Type B pancreatic cell (in vitro differentiated cells): ENCODE data around the gene NEK2. TPM values are rescaled to one million over a fixed set of nuclear protein-coding genes. Genes with fewer than 3 reads are reported as not detected.
"Not testable (repeated sequence)": the region's sequence is repeated elsewhere in the genome, so short reads cannot be mapped to it uniquely, and the experiment has no call there.

Experiments
- DNase-seq: peaks from one replicate; pipeline ENCODE4 v3.0.0; 2021; ENCODE audit warnings: mixed read lengths; ENCODE audit not compliant: unreplicated experiment; ENCODE audit errors: extremely low spot score
- H3K27ac Mint-ChIP-seq: 2 replicates; pipeline ENCODE4 v1.8.0; 2021; ENCODE audit warnings: mild to moderate bottlenecking, mixed read lengths
- H3K27me3 Mint-ChIP-seq: 2 replicates; pipeline ENCODE4 v1.8.0; 2021; ENCODE audit warnings: mixed read lengths
- H3K36me3 Mint-ChIP-seq: 2 replicates; pipeline ENCODE4 v1.8.0; 2021; ENCODE audit warnings: mixed read lengths
- H3K4me1 Mint-ChIP-seq: one replicate; pipeline ENCODE4 v1.8.0; 2021; ENCODE audit warnings: mixed read lengths; ENCODE audit not compliant: unreplicated experiment
- H3K4me3 Mint-ChIP-seq: 2 replicates; pipeline ENCODE4 v1.8.0; 2021; ENCODE audit warnings: mild to moderate bottlenecking, mixed read lengths
- H3K9me3 Mint-ChIP-seq: 2 replicates; pipeline ENCODE4 v1.8.0; 2021; ENCODE audit warnings: mixed read lengths
- long read RNA-seq: library from polyadenylated mRNA; unstranded; transcript quantifications from one replicate; pipeline ENCODE4 v2.0.0, GENCODE V29; 2020
- total RNA-seq: library from RNA; stranded (reverse); gene quantifications from 2 replicates; pipeline ENCODE4 v1.2.1, GENCODE V29; 2021; ENCODE audit warnings: low replicate concordance
- TF ChIP-seq, protein P1 (sequence below): fragments of 200-600 bp; sonication (generic); conservative IDR thresholded peaks from 2 replicates; pipeline ENCODE4 v1.5.0; 2021; ENCODE audit warnings: antibody characterized with exemption, mild to moderate bottlenecking

Gene NEK2
- 15.2 and 23.4 TPM in 2 replicates for total RNA-seq
- long read RNA-seq, transcript NEK2-202 (8 exons, 2,131 nt) = major isoform, 70 of 86 reads
- long read RNA-seq, partial matches to known transcripts = 2 of 86 reads
- long read RNA-seq, other reads (novel, unspliced or antisense) = 13 of 86 reads

DNA sequence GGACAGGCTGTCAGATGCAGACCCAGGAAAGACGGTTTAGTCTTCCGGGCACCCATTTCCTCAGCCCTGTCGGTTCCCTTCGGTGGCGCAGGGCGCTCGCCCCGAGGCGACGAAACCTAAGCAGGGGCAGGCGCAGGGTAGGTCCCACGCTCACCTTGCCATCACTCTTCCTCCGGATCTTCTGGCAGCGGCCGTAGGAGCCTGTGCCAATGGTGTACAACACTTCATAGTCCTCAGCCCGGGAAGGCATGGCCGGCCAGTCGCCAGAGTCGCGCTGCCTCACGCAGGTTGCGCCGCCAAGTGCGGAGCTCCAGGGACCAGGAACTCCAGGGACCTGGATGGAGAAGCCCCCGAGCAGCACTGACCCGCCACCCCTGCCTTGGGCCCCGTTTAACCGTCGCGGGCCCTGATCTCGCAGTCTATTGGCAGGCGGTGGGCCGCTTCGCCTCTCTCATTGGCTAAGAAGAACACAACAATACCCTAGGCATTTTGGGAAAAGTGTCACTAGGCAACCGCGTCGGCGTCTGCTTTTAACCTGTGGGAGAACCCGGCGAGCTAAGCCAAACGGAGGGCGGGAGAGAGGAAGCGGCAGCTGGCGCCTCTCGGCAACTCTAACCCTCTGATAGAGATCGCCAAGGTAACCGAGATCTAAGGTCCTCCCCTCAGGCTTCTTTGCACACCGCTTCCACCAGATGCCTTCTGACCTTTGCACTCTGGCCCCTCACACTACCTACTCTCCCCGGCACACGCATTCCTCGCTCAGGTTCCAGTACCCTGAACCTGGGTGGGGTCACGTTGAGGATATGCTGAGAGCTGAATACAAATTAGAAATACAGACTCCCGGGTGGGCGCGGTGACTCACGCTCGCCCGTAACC, at the start of gene NEK2:
Gene NEK2 (minus strand): TSS at position 392 of the 876 bp plus-strand sequence. CDS start 142 bp downstream, at position 250.
- Mint-ChIP-seq H3K9me3 (no peaks in the 10 kb centered on the region), H3K4me3 (peak within 1 kb of the TSS; percentile 95), H3K27me3 (no peaks in the 10 kb centered on the region), H3K4me1 (peaks cover 13% of the 10 kb centered on the region), H3K36me3 (peaks cover 6% of the 10 kb centered on the region), H3K27ac (peak within 1 kb of the TSS; percentile 92)
- DNase-seq = peak; percentile 91
- TF ChIP-seq, protein P1, sequence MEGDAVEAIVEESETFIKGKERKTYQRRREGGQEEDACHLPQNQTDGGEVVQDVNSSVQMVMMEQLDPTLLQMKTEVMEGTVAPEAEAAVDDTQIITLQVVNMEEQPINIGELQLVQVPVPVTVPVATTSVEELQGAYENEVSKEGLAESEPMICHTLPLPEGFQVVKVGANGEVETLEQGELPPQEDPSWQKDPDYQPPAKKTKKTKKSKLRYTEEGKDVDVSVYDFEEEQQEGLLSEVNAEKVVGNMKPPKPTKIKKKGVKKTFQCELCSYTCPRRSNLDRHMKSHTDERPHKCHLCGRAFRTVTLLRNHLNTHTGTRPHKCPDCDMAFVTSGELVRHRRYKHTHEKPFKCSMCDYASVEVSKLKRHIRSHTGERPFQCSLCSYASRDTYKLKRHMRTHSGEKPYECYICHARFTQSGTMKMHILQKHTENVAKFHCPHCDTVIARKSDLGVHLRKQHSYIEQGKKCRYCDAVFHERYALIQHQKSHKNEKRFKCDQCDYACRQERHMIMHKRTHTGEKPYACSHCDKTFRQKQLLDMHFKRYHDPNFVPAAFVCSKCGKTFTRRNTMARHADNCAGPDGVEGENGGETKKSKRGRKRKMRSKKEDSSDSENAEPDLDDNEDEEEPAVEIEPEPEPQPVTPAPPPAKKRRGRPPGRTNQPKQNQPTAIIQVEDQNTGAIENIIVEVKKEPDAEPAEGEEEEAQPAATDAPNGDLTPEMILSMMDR = no peak

DNA sequence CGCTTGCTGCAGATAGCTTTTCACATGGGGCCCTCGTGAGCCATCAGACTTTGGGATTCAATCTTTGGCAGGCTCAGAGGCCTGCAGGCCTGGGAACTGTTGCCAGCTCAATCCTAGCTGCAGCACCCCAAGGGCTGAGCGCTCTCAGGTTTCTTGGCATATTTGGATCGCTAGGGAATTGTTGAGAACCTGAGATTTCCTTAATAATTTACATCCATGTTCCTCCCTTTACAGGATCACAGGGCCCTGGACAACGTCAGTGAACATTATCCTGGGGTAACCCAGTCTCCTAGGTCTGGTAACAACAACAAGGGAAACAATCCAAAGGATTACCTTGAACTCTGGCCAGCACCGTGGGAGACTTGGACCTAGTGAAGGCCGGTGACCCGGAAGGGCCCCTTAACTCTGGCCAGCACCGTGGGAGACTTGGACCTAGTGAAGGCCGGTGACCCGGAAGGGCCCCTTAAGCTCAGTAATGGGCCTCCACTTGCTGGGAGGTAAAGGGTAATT, 49.3 kb upstream of the NEK2 start:
- Mint-ChIP-seq H3K4me1 (no peaks in the 10 kb centered on the region), H3K36me3 (no peaks in the 10 kb centered on the region), H3K4me3 (no peak overlapping the region), H3K9me3 (no peaks in the 10 kb centered on the region), H3K27ac (no peak overlapping the region), H3K27me3 (no peaks in the 10 kb centered on the region)
- DNase-seq = no peak
- TF ChIP-seq, protein P1 = no peak

DNA sequence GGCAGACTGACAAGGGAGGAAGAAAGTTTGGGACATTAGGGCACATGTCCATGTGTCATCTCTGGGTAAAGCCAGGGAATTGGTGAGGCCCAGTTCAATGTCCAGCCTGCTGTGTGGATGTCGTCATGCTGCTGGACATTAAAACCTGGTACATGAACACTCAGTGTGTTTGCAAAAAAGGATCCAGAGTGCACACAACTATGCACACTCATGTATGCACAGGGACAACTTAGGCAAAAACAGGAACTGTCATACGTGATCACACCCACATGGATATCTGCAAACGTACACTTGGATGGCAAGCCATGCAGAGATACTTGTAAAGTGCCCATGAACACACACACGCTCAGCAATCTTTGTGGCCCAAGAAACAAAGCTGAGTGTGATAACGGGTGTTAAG, 47.9 kb upstream of the NEK2 start:
- Mint-ChIP-seq H3K27me3 (no peaks in the 10 kb centered on the region), H3K36me3 (no peaks in the 10 kb centered on the region), H3K4me3 (no peak overlapping the region), H3K27ac (no peak overlapping the region), H3K4me1 (no peaks in the 10 kb centered on the region), H3K9me3 (no peaks in the 10 kb centered on the region)
- TF ChIP-seq, protein P1 = no peak
- no peak for DNase-seq

DNA sequence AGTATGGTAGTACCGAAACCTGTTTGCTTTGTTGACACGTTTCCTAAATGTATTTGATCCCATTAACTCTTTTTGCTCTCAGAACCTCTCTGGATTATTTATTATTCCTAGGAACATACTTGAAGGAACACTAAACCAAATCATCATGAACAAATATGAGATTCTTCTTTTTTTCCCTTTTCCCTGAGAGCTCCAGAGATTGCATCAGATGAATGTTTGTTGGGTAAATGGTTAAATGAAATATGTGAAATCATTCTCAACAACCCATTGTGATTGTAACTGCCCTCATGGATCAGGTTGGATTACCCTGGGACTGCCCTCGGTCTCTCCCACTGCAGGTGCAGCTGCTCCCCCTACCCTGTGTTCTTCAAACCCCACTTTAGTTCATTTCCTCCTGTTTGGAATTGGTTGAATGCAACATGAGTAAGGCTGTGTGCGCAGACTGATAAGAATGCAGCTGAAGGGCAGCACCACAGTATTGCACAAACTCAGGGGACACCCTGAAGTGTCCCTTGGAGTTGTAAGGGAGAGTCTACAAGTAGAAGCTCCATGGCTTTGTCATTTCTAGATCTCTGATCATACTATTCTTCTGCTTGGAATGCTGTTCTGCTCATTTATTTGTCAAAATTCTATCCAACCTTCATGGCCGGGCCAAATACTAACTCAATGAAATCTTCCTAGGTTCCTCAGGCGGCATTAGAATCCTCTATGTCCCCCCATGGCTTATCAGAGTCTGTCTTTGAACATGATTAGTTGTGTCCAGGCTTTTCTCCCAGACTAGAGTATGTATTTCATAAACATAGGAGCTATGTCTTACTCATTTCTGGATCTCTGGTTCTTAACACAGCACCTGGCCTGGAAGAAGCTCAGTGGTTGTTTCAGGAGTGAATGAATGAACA, 47.1 kb upstream of the NEK2 start:
- no peak for DNase-seq
- Mint-ChIP-seq H3K4me1 (no peaks in the 10 kb centered on the region), H3K27ac (no peak overlapping the region), H3K36me3 (no peaks in the 10 kb centered on the region), H3K9me3 (peaks cover under 1% of the 10 kb centered on the region), H3K4me3 (no peak overlapping the region), H3K27me3 (no peaks in the 10 kb centered on the region)
- TF ChIP-seq, protein P1 = no peak

DNA sequence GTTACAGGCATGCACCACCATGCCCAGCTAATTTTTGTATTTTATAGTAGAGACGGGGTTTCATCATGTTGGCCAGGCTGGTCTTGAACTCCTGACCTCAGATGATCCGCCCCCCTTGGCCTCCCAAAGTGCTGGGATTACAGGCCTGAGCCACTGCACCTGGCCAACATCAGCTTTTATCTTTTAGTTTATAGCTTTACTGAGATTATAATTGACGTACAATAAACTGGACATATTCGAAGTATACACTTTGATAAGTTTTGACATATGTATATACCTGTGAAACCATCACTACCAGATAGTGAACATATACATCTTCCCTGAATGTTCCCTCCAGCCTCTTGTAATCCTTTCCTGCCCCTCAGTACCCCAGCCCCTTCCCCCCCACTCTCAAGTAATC, 41.1 kb upstream of the NEK2 start:
- H3K36me3 Mint-ChIP-seq, DNase-seq, H3K27ac Mint-ChIP-seq, H3K9me3 Mint-ChIP-seq, H3K4me3 Mint-ChIP-seq, H3K4me1 Mint-ChIP-seq, H3K27me3 Mint-ChIP-seq: not testable (repeated sequence)
